Loucy (cell line): Measurements from ENCODE around the gene WDR88.
A peak's percentile ranks its signal among the peaks of the same experiment; 100 is the strongest.

Experiments
- H2AFZ ChIP-seq: fragments of 200-600 bp; sonication (generic); 2 replicates; pipeline ENCODE4 v1.6.0; 2016; ENCODE audit warnings: antibody characterized with exemption, mild to moderate bottlenecking, low read length, moderate library complexity
- H3F3A ChIP-seq: fragments of 200-600 bp; 2 replicates; pipeline ENCODE4 v1.6.0; 2016; ENCODE audit warnings: antibody characterized with exemption, low read depth, mild to moderate bottlenecking
- H3K27me3 ChIP-seq: fragments of 200-600 bp; sonication (generic); 2 replicates; pipeline ENCODE4 v1.6.1; 2014; ENCODE audit warnings: low read length, mild to moderate bottlenecking; ENCODE audit not compliant: insufficient read depth, poor library complexity, severe bottlenecking
- H3K36me3 ChIP-seq: fragments of 200-600 bp; sonication (generic); 2 replicates; pipeline ENCODE4 v1.6.1; 2016; ENCODE audit warnings: low read length; ENCODE audit not compliant: insufficient read depth
- H3K4me1 ChIP-seq: fragments of 200-600 bp; sonication (generic); 2 replicates; pipeline ENCODE4 v1.5.1; 2014; ENCODE audit warnings: low read length, mild to moderate bottlenecking; ENCODE audit not compliant: insufficient read depth, poor library complexity, severe bottlenecking
- H3K4me2 ChIP-seq: fragments of 200-600 bp; sonication (generic); 2 replicates; pipeline ENCODE4 v1.6.0; 2014; ENCODE audit warnings: antibody characterized with exemption, low read length, low read depth, mild to moderate bottlenecking; ENCODE audit not compliant: poor library complexity, severe bottlenecking
- H3K4me3 ChIP-seq: fragments of 200-600 bp; sonication (generic); 2 replicates; pipeline ENCODE4 v1.5.1; 2014; ENCODE audit warnings: low read length, mild to moderate bottlenecking, mixed read lengths; ENCODE audit not compliant: poor library complexity, severe bottlenecking
- H3K79me2 ChIP-seq: fragments of 200-600 bp; sonication (generic); 2 replicates; pipeline ENCODE4 v1.6.1; 2014; ENCODE audit warnings: low read length; ENCODE audit not compliant: insufficient read depth
- H3K9ac ChIP-seq: fragments of 200-600 bp; sonication (generic); 2 replicates; pipeline ENCODE4 v1.6.0; 2014; ENCODE audit warnings: mild to moderate bottlenecking, low read depth, low read length, moderate library complexity; ENCODE audit not compliant: poor library complexity, severe bottlenecking
- H3K9me2 ChIP-seq: fragments of 200-600 bp; sonication (generic); replicated peaks from 2 replicates; pipeline ENCODE4 v1.6.1; 2016; ENCODE audit warnings: low read depth, low read length, mixed read lengths
- H3K9me3 ChIP-seq: fragments of 200-600 bp; sonication (generic); 2 replicates; pipeline ENCODE4 v1.6.1; 2014; ENCODE audit warnings: mild to moderate bottlenecking, antibody characterized with exemption, low read length, low read depth; ENCODE audit not compliant: insufficient read depth
- H4K20me1 ChIP-seq: fragments of 200-600 bp; sonication (generic); 2 replicates; pipeline ENCODE4 v1.6.0; 2014; ENCODE audit warnings: antibody characterized with exemption, low read length, mild to moderate bottlenecking; ENCODE audit not compliant: insufficient read depth, poor library complexity, severe bottlenecking
- EZH2phosphoT487 ChIP-seq: fragments of 200-600 bp; IDR thresholded peaks from 2 replicates; pipeline ENCODE4 v1.6.1; 2018; ENCODE audit warnings: antibody characterized with exemption, mild to moderate bottlenecking, moderate library complexity, borderline replicate concordance
- TF ChIP-seq, protein P1 (sequence below): fragments of 200-600 bp; sonication (generic); conservative IDR thresholded peaks from 2 replicates; pipeline ENCODE4 v1.5.1; 2014; ENCODE audit warnings: mild to moderate bottlenecking, antibody characterized with exemption, low read length

The WDR88 gene

DNA sequence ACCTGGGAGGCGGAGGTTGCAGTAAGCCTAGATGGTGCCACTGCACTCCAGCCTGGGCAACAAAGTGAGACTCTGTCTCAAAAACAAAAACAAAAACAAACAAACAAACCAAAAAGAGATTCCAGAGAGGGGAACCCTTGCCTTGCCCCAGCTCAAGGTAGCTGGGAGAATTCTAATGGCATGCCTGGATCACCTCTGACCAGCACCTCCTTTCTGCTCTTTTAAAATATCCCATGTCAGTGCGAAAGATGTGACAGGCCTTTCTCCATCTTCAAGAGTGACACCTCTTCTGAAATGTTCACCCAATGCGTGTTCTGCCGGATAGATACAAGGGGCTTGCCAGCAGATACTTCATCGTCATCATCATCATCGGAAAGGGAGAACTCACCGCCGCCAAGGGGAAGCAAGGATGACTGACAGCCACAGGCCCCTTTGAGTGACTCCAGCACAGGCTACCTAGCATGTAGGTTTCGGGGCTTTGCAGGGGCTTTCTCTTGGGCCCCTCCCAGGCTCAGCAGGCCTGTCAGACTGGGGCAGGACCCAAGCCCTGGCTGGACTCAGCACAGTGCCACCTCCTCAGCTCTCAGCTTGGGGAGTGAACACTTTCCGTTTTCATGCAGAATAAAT is 43.4 kb downstream of the WDR88 start:
- no peaks in the 10 kb centered on the region for H3K9me3 ChIP-seq
- H2AFZ ChIP-seq = no peak overlapping the region
- no peaks in the 10 kb centered on the region for H3K36me3 ChIP-seq
- no peaks in the 10 kb centered on the region for H3F3A ChIP-seq
- peak overlapping the region; percentile 91 for H3K4me3 ChIP-seq
- peaks cover 16% of the 10 kb centered on the region; the same call in 1 of the 2 replicates for H3K79me2 ChIP-seq
- no peak for TF ChIP-seq EZH2phosphoT487
- TF ChIP-seq, protein P1, sequence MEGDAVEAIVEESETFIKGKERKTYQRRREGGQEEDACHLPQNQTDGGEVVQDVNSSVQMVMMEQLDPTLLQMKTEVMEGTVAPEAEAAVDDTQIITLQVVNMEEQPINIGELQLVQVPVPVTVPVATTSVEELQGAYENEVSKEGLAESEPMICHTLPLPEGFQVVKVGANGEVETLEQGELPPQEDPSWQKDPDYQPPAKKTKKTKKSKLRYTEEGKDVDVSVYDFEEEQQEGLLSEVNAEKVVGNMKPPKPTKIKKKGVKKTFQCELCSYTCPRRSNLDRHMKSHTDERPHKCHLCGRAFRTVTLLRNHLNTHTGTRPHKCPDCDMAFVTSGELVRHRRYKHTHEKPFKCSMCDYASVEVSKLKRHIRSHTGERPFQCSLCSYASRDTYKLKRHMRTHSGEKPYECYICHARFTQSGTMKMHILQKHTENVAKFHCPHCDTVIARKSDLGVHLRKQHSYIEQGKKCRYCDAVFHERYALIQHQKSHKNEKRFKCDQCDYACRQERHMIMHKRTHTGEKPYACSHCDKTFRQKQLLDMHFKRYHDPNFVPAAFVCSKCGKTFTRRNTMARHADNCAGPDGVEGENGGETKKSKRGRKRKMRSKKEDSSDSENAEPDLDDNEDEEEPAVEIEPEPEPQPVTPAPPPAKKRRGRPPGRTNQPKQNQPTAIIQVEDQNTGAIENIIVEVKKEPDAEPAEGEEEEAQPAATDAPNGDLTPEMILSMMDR = no peak
- H3K9ac ChIP-seq = peak overlapping the region; percentile 94
- peaks cover 27% of the 10 kb centered on the region for H3K4me1 ChIP-seq
- peak overlapping the region; percentile 95 for H3K4me2 ChIP-seq
- no peaks in the 10 kb centered on the region for H4K20me1 ChIP-seq
- no peaks in the 10 kb centered on the region for H3K27me3 ChIP-seq
- H3K9me2 ChIP-seq = no peaks in the 10 kb centered on the region

DNA sequence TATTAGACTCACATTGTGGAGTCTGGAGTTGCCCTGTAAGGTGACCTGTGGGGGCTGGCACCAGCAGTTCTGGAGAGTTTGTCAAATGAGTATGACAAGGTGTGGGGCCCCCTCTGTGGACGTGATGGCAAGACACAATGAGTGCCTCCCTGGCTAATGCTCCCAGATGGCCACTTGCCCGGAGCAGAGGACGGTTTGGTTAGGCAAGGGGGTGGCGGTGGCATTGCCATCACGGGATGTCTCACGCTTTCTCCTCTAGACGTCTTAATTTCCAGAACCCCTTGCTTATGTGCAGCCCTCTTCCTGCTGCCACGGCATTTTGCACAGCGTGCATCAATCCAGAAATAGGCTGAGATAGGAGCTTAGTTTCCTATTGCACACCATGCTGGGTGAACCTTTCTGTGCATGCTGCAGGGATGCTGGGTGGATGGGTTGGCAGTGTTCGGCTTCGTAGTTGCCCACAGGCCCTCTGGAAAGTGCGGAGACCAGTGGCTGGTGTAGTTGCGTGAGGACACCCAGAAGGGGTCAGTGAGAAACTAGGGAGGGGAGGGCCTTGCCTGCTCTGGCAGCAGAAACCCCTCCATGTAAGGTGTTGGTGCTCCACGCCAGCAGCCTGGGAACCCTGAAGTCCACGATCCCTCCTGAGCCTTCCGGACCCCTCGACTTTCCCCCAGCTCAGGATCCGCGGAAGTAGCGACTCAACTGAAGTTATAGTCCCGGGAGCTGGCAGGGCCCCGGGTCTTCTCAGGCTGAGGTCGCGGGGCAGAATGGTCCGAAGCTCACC is 44.2 kb downstream of the WDR88 start:
- TF ChIP-seq, protein P1 = no peak
- TF ChIP-seq EZH2phosphoT487 = no peak
- Histone ChIP-seq H4K20me1 (no peaks in the 10 kb centered on the region), H3K4me2 (peak overlapping the region; percentile 95), H3K4me1 (peaks cover 27% of the 10 kb centered on the region), H3K79me2 (peaks cover 16% of the 10 kb centered on the region; the same call in 1 of the 2 replicates), H3K9me3 (no peaks in the 10 kb centered on the region), H2AFZ (peak overlapping the region; percentile 91), H3K9me2 (no peaks in the 10 kb centered on the region), H3K36me3 (no peaks in the 10 kb centered on the region), H3K4me3 (peak overlapping the region; percentile 91), H3F3A (no peaks in the 10 kb centered on the region), H3K27me3 (no peaks in the 10 kb centered on the region), H3K9ac (peak overlapping the region; percentile 94)

DNA sequence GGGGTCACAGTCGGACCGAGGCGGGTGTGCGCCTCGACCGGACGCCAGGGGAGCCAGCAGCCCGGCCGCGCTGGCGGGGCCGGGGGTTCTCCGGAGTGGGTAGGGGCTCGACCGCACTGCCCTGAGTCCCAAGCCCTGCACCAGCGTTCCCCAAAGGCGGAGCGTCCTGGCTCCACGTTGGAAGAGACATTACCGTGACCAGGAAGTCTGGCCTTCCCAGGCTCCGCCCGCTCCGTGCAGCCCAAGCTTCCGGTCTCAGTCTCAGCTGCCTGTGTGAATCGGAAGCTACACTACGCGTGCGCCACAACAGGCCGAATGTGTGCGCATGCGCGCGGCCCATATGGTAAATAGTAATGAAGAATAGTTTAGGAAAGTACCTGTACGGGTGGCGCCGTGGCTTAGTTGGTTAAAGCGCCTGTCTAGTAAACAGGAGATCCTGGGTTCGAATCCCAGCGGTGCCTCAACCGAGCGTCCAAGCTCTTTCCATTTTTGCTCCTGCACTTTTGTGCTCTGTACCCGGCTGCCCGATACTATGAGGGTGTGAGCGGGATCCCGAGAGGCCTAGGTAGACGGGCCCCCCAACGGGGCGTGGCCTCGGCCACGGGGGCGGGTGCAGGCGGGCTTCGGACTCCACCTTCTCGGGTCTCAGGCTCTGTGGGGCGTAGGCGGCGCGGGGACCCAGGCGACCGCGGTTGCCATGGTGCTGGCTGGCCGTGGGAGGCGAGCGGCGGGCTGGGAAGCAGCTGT is 44.9 kb downstream of the WDR88 start:
- H3K4me2 ChIP-seq = peak overlapping the region; percentile 95
- H3K4me3 ChIP-seq = peak overlapping the region; percentile 91
- H3K4me1 ChIP-seq = peaks cover 27% of the 10 kb centered on the region
- no peaks in the 10 kb centered on the region for H3K27me3 ChIP-seq
- H3K9ac ChIP-seq = peak overlapping the region; percentile 94
- H3K36me3 ChIP-seq = no peaks in the 10 kb centered on the region
- H3K79me2 ChIP-seq = peaks cover 16% of the 10 kb centered on the region; the same call in 1 of the 2 replicates
- H3K9me2 ChIP-seq = no peaks in the 10 kb centered on the region
- TF ChIP-seq, protein P1 = 0 out of 2 replicates have a peak, but pooled peaks have one; percentile 18
- no peak for TF ChIP-seq EZH2phosphoT487
- H2AFZ ChIP-seq = peak overlapping the region; percentile 91
- no peaks in the 10 kb centered on the region for H3F3A ChIP-seq
- H4K20me1 ChIP-seq = no peaks in the 10 kb centered on the region
- H3K9me3 ChIP-seq = no peaks in the 10 kb centered on the region
